ENCODE data around the gene NAALADL2. TPM values are rescaled to one million over a fixed set of nuclear protein-coding genes. Genes with fewer than 3 reads are reported as not detected.
"Not testable (repeated sequence)": the region's sequence is repeated elsewhere in the genome, so short reads cannot be mapped to it uniquely, and the experiment has no call there.

NAALADL2 gene
- total RNA-seq, 6 donors from 2014 or later, result 4.4 to 12.6 (median 6.3) TPM

DNA sequence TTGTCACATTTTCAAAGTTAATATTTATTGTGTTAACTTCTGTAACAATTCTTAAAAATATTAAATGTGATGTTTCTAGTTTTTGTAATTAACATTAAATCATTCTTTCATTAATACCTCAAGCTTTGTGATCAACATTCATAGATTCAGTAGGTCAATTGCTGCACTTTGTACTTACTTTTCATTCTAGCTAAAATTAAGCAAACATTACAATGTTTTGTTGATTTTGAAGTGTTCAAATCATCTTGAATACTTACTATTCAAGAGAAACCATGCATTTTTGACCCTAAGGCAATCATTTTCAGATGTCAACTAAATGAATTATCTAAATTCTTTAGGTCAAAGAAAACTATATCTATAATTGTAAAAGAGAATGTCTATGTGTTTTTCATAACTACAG lies 933.1 kb downstream of the NAALADL2 start:
- no peak overlapping the region for H3K27ac ChIP-seq
- no peaks in the 10 kb centered on the region for H3K4me1 ChIP-seq
- H3K27me3 ChIP-seq, result no peaks in the 10 kb centered on the region
- DNase-seq, result no peak
- TF ChIP-seq EP300 (IDR thresholded peaks at IDR 0.05), result no peak
- no peak for TF ChIP-seq POLR2A (IDR thresholded peaks at IDR 0.05)
- no peak for TF ChIP-seq POLR2AphosphoS5 (IDR thresholded peaks at IDR 0.05)
- TF ChIP-seq, protein P1, sequence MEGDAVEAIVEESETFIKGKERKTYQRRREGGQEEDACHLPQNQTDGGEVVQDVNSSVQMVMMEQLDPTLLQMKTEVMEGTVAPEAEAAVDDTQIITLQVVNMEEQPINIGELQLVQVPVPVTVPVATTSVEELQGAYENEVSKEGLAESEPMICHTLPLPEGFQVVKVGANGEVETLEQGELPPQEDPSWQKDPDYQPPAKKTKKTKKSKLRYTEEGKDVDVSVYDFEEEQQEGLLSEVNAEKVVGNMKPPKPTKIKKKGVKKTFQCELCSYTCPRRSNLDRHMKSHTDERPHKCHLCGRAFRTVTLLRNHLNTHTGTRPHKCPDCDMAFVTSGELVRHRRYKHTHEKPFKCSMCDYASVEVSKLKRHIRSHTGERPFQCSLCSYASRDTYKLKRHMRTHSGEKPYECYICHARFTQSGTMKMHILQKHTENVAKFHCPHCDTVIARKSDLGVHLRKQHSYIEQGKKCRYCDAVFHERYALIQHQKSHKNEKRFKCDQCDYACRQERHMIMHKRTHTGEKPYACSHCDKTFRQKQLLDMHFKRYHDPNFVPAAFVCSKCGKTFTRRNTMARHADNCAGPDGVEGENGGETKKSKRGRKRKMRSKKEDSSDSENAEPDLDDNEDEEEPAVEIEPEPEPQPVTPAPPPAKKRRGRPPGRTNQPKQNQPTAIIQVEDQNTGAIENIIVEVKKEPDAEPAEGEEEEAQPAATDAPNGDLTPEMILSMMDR (IDR thresholded peaks at IDR 0.05), result no peak
- no peak for ATAC-seq (ENCODE audit: low FRiP score in 2 of 2)
- no peak overlapping the region for H3K4me3 ChIP-seq
- no peaks in the 10 kb centered on the region for H3K36me3 ChIP-seq
- no peaks in the 10 kb centered on the region for H3K9me3 ChIP-seq

DNA sequence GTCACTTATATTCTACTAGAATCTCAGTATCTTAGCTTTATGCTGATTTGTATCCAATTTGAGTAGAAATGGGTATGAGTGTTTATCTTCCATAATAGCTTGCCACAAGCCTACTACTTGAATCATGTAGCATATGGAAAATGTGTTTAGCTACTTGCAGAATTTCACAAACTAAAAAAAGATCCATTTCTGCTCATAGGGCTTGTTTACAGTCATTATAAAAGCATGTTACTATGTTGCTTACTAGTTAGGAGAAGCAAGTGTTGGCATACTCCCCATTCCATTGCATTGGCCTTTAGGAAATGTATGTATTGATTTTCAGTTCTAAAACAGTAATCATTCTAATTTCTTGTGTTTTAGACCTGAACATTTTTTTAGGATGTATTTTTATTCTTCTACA lies 939.2 kb downstream of the NAALADL2 start:
- no peak for DNase-seq
- no peak for ATAC-seq (ENCODE audit: low FRiP score in 2 of 2)

DNA sequence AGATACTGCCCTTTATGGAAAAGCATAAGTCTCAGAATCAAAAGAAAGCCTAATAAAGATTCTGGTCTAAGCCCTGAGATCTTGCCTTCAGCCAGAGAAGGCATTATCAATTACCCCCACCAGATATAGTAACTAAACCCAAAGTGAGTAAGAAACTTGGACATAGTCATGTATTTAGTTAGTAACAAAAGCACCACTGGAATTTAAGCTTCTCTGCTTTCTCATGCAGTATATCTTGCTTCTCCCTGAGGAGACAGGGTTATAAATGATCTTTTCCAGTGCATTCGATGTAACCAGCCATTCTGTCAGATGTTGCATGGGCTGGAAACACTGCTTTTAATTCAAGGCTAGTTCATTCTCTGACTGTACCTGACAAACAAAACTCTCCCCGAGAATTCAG lies 946.7 kb downstream of the NAALADL2 start:
- H3K27me3 ChIP-seq, result no peaks in the 10 kb centered on the region
- DNase-seq (no peak), ATAC-seq (ENCODE audit: low FRiP score in 2 of 2) (no peak)
- H3K9me3 ChIP-seq, result no peaks in the 10 kb centered on the region
- no peak overlapping the region for H3K4me3 ChIP-seq
- no peak overlapping the region for H3K27ac ChIP-seq
- H3K4me1 ChIP-seq, result no peaks in the 10 kb centered on the region
- no peaks in the 10 kb centered on the region for H3K36me3 ChIP-seq
- 65 to 67% methylated on average over 2 of the region's 2 CpGs for WGBS, 2 donors
- TF ChIP-seq, protein P1 (IDR thresholded peaks at IDR 0.05), result no peak
- TF ChIP-seq POLR2A (IDR thresholded peaks at IDR 0.05) (no peak), POLR2AphosphoS5 (IDR thresholded peaks at IDR 0.05) (no peak), EP300 (IDR thresholded peaks at IDR 0.05) (no peak)

More for the DNA sequence above, 939.2 kb downstream of the NAALADL2 start:
- Histone ChIP-seq H3K4me1 (no peaks in the 10 kb centered on the region), H3K36me3 (no peaks in the 10 kb centered on the region), H3K4me3 (no peak overlapping the region), H3K27me3 (no peaks in the 10 kb centered on the region), H3K27ac (no peak overlapping the region), H3K9me3 (no peaks in the 10 kb centered on the region)
- TF ChIP-seq EP300 (IDR thresholded peaks at IDR 0.05) (no peak), POLR2AphosphoS5 (IDR thresholded peaks at IDR 0.05) (no peak), POLR2A (IDR thresholded peaks at IDR 0.05) (no peak)
- TF ChIP-seq, protein P1 (IDR thresholded peaks at IDR 0.05), result no peak

DNA sequence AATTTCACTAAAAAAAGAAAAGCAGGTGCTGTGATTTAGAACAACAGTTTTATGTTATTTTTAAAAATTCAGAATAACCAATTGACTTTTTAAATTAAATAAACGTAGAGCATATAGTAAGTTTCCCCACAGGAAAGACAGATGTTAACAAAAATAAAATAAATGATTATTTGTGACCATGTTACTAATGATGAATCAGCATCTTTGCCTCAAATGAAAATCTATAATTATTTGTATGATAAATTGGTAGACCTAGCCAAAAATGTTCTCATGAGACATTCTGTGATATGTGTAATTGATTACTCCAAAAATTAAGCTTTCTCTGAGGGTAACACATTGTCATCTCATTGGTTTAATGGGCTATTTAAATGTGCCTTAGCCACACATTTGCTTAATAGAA lies 948.0 kb downstream of the NAALADL2 start:
- Histone ChIP-seq H3K4me1 (no peaks in the 10 kb centered on the region), H3K9me3 (no peaks in the 10 kb centered on the region), H3K4me3 (no peak overlapping the region), H3K36me3 (no peaks in the 10 kb centered on the region), H3K27ac (no peak overlapping the region), H3K27me3 (no peaks in the 10 kb centered on the region)
- TF ChIP-seq EP300 (IDR thresholded peaks at IDR 0.05) (no peak), POLR2AphosphoS5 (IDR thresholded peaks at IDR 0.05) (no peak), POLR2A (IDR thresholded peaks at IDR 0.05) (no peak)
- TF ChIP-seq, protein P1 (IDR thresholded peaks at IDR 0.05), result no peak
- no peak for ATAC-seq (ENCODE audit: low FRiP score in 2 of 2)
- WGBS, 2 donors, result 63 to 81% methylated on average over 1 of the region's 1 CpG
- DNase-seq, result no peak

DNA sequence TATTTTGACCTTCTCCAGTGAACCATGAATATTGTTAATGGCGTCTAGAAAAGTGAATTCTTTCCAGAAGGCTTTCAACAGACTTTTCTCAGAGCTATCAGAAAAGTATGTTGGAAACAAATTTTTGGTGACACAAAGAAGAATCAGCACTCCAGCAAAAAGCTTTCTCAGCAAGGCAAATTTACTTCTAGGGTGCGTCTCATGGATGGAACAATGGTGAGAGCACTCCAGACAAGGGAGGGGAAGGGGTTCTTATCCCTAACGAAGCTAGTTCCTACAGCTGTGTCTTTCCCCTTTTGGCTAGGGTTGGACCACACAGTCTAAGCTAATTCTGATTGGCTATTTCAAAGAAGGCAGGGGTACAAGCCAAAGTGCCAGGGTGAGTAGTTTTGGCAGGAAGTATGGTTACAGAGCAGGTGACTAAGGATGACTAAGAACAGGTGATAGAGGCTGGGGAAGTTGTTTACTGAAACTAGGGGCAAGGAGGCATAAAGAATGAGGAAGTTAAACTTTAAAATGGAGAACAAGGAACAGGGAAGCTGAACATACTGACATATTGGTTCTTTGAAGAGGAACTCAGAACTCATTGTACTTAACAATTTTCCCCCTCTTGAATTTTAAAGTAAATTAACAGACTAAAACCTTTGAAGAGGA lies 959.8 kb downstream of the NAALADL2 start:
- Histone ChIP-seq H3K9me3 (peaks cover 3 to 23% (median 14%) of the 10 kb centered on the region in 4 donors), H3K4me3 (no peak overlapping the region), H3K27ac (no peak overlapping the region), H3K36me3 (no peaks in the 10 kb centered on the region), H3K27me3 (no peaks in the 10 kb centered on the region), H3K4me1 (no peaks in the 10 kb centered on the region)
- no peak for ATAC-seq (ENCODE audit: low FRiP score in 2 of 2)
- TF ChIP-seq POLR2A (IDR thresholded peaks at IDR 0.05), result no peak
- no peak for TF ChIP-seq POLR2AphosphoS5 (IDR thresholded peaks at IDR 0.05)
- TF ChIP-seq EP300 (IDR thresholded peaks at IDR 0.05), result no peak
- TF ChIP-seq, protein P1 (IDR thresholded peaks at IDR 0.05), result no peak
- DNase-seq, result no peak
- 75 to 88% methylated on average over 3 of the region's 3 CpGs for WGBS, 2 donors

DNA sequence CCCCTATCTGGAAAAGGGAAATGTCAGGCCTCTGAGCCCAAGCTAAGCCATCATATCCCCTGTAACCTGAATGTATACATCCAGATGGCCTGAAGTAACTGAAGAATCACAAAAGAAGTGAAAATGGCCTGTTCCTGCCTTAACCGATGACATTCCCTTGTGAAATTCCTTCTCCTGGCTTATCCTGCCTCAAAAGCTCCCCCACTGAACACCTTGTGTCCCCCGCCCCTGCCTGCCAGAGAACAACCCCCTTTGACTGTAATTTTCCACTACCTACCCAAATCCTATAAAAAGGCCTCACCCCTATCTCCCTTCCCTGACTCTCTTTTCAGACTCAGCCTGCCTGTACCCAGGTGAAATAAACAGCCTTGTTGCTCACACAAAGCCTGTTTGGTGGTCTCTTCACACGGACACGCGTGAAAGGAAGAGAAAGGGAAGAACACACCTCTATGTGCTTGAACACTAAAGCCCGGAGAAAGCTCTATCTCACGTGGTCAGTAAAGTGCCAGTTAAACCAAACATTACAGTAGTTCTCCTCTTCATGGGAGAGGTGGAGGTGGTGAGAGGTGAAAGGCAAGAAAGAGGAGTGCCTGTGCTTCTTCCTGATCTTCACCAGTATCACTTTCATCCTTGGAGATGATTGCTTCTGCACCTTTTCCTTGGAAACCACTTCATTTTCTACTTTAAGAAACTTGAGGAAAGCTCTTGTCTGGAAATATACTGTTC lies 963.8 kb downstream of the NAALADL2 start:
- WGBS, 2 donors, result 85 to 88% methylated on average over 7 of the region's 7 CpGs
- H3K36me3 ChIP-seq; H3K27ac ChIP-seq; H3K4me1 ChIP-seq; H3K27me3 ChIP-seq; DNase-seq; H3K4me3 ChIP-seq; ATAC-seq (ENCODE audit: low FRiP score in 2 of 2); H3K9me3 ChIP-seq: not testable (repeated sequence)

DNA sequence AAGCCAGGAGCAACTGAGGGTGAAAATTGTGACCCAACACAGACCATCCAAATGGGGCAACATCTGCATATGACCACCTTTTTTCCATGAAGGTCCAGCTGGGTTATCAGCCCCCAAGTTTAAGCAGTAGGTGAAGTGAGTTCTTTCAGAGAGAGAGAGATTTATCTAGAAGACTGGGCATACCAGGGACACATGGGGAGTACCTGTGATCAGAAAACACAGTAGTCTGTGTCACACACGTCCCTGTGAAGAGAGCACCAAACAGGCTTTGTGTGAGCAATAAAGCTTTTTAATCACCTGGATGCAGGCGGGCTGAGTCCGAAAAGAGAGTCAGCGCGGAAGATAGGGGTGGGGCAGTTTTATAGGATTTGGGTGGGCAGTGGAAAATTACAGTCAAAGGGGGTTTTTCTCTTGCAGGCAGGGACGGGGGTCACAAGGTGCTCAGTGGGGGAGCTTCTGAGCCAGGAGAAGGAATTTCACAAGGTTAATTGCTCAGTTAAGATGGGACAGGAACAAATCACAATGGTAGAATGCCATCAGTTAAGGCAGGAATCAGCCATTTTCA lies 966.0 kb downstream of the NAALADL2 start:
- H3K27me3 ChIP-seq; H3K4me3 ChIP-seq; H3K36me3 ChIP-seq; DNase-seq; H3K27ac ChIP-seq; ATAC-seq (ENCODE audit: low FRiP score in 2 of 2); H3K9me3 ChIP-seq; H3K4me1 ChIP-seq: not testable (repeated sequence)
- 89 to 94% methylated on average over 6 of the region's 6 CpGs for WGBS, 2 donors

Data from upper lobe of left lung (tissue), 6 donors.